Motor neuron (in vitro differentiated cells): Measurements from ENCODE around the gene FGD5. TPM values are rescaled to one million over a fixed set of nuclear protein-coding genes. Genes with fewer than 3 reads are reported as not detected.

ENCODE experiments used
- ATAC-seq, 8 experiments: fragments of 200-7000 bp; cut with Tn5 transposase; replicated peaks in 6 of 8; 2 replicates each; pipeline ENCODE4 v1.8.0; 2021; ENCODE audit warnings: mild to moderate bottlenecking in 8 of 8, moderate library complexity in 8 of 8
- H3K27ac ChIP-seq, 2 donors: fragments of 250-450 bp; sonication (Bioruptor Pico); 2 replicates each; pipeline ENCODE4 v1.9.0; 2021; ENCODE audit warnings: antibody characterized with exemption in 2 of 2, mild to moderate bottlenecking in 2 of 2, moderate library complexity in 1 of 2
- H3K4me1 ChIP-seq, 2 donors: fragments of 250-450 bp; sonication (Bioruptor Pico); replicated peaks in 1 of 2; 2 replicates each; pipeline ENCODE4 v1.6.1; 2021; ENCODE audit warnings: antibody characterized with exemption in 2 of 2, mild to moderate bottlenecking in 2 of 2, moderate library complexity in 1 of 2
- H3K4me3 ChIP-seq, 5 donors: fragments of 250-450 bp; sonication (Bioruptor Pico); 2 replicates each; pipeline ENCODE4 v1.9.0; 2021; ENCODE audit warnings: antibody characterized with exemption in 5 of 5, mild to moderate bottlenecking in 5 of 5, moderate library complexity in 4 of 5
- WGBS, 10 experiments: fragments of 450-650 bp; shearing (Covaris generic); methylation state at CpG; one replicate each; pipeline ENCODE4 v1.0.0; 2022; 5-methylcytosine and 5-hydroxymethylcytosine counted together
- in situ Hi-C, 9 experiments: fragments of 400-800 bp; cut with MboI; loops; one replicate each; pipeline ENCODE4 v1.15.0; 2021; ENCODE audit warnings: low sequenced_read_pairs in 9 of 9, low pct_unique_long_range_greater_than_20kb in 2 of 9; ENCODE audit not compliant: unreplicated experiment in 9 of 9
- total RNA-seq, 8 experiments: library from RNA; unstranded; fragments of 300-600 nt; gene quantifications; 2 replicates each; pipeline versions ENCODE4 v1.2.3 to v1.2.4, GENCODE V29; 2022

FGD5 gene
- total RNA-seq, 8 experiments from 2014 or later, result 0.73 to 114 (median 4.0) TPM

- 0 to 17% (median 3%) methylated on average over 2 to 9 of the region's 85 CpGs; no CpG with 5 or more reads in 6 of the 10 experiments for WGBS, 10 experiments
- in situ Hi-C loops, result no loop called here
- peak; percentile 55 to 90 (median 86) for ATAC-seq
- Histone ChIP-seq H3K4me1 (peaks cover 0 to 10% of the 10 kb centered on the region in 2 donors), H3K27ac (no peak overlapping the region), H3K4me3 (peak overlapping the region; percentile 26 to 48 (median 43))
Observed at GRCh38 chr3:14810070-14810791, 8.5 kb upstream of the FGD5 start.

DNA sequence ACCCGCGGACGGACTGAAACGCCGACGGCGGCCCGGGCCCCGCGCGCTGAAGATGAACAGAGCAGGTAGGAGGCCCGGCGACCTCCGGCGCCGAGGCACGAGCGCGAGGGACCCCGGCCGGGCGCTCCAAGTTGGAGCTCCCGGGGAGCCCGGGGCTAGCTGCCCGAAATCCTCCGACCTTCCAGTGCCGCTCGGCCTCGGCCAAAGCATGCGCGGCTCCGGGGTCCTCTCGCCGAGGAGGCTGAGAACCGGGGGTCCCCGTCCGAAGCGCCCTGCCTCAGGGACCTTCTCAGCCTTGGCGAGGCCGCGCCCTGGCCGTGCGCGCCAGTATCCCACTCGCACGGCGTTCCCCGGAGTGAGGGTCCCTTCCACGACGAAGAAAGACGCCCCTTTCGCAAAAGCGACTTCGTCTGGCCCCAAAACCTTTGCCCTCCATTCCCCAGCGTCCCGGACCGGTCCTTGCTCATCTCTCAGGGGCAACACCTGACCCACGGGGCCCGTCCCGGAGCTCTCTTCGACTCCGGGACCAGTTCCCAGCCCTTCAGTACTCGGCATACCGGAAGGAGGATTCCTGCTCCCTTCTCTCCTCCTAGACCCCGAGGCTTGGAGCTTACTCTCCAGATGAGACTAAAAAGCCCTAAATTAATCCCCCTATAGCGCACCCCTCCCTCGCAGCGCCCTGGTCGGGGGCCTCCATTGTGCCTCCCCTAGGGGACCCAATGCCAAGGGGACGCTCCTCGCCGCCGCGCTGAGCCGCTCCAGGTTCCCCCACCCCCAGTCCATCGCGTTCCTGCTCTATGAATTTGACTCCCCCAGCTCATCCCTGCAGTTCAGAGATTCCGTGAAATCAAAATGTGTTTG, 7.7 kb upstream of the FGD5 start:
- no peak overlapping the region for H3K27ac ChIP-seq
- peak in 5 of 8 experiments; percentile 3 to 35 (median 10) for ATAC-seq
- in situ Hi-C loops, result no loop called here
- peaks cover 0 to 10% of the 10 kb centered on the region in 2 donors for H3K4me1 ChIP-seq
- H3K4me3 ChIP-seq, result peak overlapping the region; percentile 26 to 48 (median 43)
- 0 to 6% (median 0%) methylated on average over 1 to 10 of the region's 78 CpGs; no CpG with 5 or more reads in 3 of the 10 experiments for WGBS, 10 experiments

DNA sequence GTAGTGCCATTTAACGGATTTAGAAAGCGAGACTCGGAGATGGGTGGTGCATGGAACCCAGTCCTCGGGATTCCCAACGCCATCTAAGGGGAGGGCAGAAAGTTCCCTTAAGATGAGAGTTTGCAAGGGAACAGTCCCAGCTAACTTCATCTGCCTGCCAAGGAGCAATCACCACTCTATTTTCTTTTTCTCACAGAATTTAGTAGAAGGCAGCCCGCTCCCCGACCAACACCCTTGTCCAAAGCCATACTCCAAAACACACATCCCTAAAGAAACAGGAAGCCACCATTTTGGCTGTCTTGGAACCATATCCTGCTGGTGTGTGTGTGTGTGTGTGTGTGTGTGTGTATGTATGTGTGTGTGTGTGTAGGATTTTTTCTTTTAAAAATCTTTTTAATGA, 7.1 kb upstream of the FGD5 start:
- Histone ChIP-seq H3K4me3 (peak overlapping the region in 2 of 5 donors; percentile 43 to 48), H3K4me1 (peaks cover 0 to 10% of the 10 kb centered on the region in 2 donors), H3K27ac (no peak overlapping the region)
- ATAC-seq, result peak in 3 of 8 experiments; percentile 1 to 8 (median 4)
- WGBS, 10 experiments, result 0 to 37% (median 19%) methylated on average over 1 to 5 of the region's 7 CpGs; no CpG with 5 or more reads in 5 of the 10 experiments
- in situ Hi-C loops, result no loop called here

DNA sequence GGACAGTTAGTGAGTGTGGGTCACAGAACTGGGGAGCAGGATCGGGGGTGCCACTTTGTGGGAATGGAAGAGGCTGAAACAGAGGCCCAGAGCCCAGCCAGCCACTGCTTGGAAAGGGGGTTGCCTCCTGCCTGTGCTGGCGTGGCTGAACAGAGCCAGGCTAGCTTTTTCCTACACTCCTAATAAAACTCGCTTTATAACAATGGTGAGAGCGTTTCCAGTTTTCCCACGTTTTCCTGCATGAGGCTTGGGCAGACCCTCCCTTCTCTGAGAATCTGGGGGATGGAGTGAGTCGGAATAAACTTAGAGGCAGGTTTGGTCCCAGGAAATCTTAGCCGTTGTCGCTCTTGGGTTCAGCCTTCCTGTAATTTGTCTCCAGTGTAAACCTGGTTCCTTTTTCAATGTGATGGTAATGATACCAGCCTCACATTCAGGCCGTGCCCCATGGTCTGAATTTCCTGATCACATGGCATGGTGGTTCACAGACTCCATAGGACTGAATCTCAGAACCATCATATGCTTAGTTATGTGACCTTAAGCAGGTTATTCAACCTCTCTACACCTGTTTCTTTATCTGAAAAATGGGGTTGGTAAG, 6.5 kb upstream of the FGD5 start:
- WGBS, 10 experiments, result 29 to 100% (median 56%) methylated on average over 2 to 6 of the region's 9 CpGs; no CpG with 5 or more reads in 2 of the 10 experiments
- Histone ChIP-seq H3K4me3 (no peak overlapping the region), H3K27ac (no peak overlapping the region), H3K4me1 (peaks cover 0 to 10% of the 10 kb centered on the region in 2 donors)
- in situ Hi-C loops, result no loop called here
- ATAC-seq, result no peak

DNA sequence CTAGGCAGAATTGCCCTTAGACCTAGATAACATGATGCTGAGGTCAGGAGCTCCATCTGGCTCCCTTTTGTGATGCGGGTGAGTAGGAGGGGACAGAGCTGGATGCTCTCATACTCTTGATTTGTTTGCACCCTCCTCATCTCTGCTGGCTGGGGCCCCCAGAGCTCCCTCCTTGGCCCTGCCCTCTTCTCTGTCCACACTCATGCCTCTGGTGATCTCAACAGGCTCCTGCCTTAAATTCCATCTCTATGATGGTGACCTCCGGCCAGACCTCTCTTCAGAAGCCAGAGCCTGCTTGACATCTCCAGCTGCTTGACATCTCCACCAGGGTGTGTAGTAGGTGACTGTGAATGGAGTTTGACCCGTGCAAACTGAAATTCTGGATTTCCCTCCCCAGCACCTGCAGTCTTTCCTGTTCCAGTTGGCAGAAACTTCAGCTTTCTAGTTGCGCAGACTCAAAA, 4.3 kb upstream of the FGD5 start:
- peaks cover 0 to 10% of the 10 kb centered on the region in 2 donors for H3K4me1 ChIP-seq
- H3K27ac ChIP-seq, result no peak overlapping the region
- WGBS, 10 experiments, result 25 to 100% (median 100%) methylated on average over 1 to 3 of the region's 4 CpGs; no CpG with 5 or more reads in 3 of the 10 experiments
- peak in 3 of 8 experiments; percentile 19 to 32 (median 31) for ATAC-seq
- no peak overlapping the region for H3K4me3 ChIP-seq
- in situ Hi-C loops, result no loop called here

- ATAC-seq, result no peak
- WGBS, 10 experiments, result 70 to 100% (median 95%) methylated on average over 1 to 3 of the region's 3 CpGs; no CpG with 5 or more reads in 3 of the 10 experiments
- peaks cover 0 to 10% of the 10 kb centered on the region in 2 donors for H3K4me1 ChIP-seq
- no peak overlapping the region for H3K4me3 ChIP-seq
- in situ Hi-C loops, result no loop called here
- no peak overlapping the region for H3K27ac ChIP-seq
Observed at GRCh38 chr3:14816359-14816758, 2.4 kb upstream of the FGD5 start.

DNA sequence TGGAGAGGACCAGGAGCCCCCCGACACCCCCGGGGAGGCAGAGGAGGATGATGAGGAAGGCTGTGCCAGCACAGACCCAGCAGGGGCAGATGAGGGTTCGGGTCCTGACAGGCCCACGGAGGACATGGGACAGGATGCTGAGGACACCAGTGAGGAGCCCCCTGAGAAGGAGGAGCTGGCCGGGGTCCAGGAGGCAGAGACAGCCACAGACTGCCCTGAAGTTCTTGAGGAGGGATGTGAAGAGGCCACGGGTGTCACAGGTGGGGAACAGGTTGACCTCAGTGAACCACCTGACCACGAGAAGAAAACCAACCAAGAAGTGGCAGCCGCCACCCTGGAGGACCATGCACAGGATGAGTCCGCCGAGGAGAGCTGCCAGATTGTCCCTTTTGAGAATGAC, 909 bp downstream of the FGD5 start:
- no peak overlapping the region for H3K4me3 ChIP-seq
- 45 to 100% (median 72%) methylated on average over 1 to 5 of the region's 10 CpGs; no CpG with 5 or more reads in 6 of the 10 experiments for WGBS, 10 experiments

DNA sequence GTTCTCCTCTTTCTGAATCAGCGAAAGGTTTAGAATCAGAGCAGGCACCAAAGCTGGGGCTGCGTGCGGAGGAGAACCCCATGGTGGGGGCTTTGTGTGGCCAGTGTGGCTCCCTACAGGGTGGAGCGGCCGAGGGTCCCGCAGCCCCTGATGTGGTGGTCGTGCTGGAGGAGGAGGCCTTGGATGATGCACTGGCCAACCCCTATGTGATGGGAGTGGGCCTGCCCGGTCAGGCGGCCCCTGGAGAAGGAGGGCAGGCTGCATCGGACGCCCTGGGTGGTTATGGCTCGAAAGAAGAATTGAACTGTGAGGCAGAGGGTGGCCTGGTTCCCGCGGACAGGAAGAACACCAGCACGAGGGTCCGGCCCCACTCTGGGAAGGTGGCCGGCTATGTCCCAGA, 1.4 kb downstream of the FGD5 start:
- H3K27ac ChIP-seq, result no peak overlapping the region
- ATAC-seq, result no peak
- in situ Hi-C loops, result no loop called here
- WGBS, 10 experiments, result 88 to 100% (median 100%) methylated on average over 1 to 11 of the region's 17 CpGs; no CpG with 5 or more reads in 5 of the 10 experiments
- no peak overlapping the region for H3K4me3 ChIP-seq
- peaks cover 6 to 7% of the 10 kb centered on the region in 2 donors for H3K4me1 ChIP-seq

More for the DNA sequence above, 909 bp downstream of the FGD5 start:
- ATAC-seq, result no peak
- H3K27ac ChIP-seq, result no peak overlapping the region
- in situ Hi-C loops, result no loop called here
- peaks cover 6 to 7% of the 10 kb centered on the region in 2 donors for H3K4me1 ChIP-seq

DNA sequence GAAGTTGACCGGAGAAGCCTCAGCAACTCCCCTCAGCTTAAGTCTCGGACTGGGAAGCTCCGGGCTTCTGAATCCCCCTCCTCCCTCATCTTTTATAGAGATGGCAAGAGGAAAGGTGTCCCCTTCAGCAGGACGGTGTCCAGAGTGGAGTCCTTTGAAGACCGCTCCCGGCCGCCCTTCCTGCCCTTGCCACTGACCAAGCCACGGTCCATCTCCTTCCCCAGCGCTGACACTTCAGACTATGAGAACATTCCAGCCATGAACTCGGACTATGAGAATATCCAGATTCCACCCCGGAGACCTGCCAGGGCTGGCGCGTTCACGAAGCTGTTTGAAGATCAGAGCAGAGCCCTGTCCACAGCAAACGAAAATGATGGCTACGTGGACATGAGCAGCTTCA, 2.4 kb downstream of the FGD5 start:
- 77 to 98% (median 90%) methylated on average over 1 to 13 of the region's 16 CpGs; no CpG with 5 or more reads in 5 of the 10 experiments for WGBS, 10 experiments
- H3K4me1 ChIP-seq, result peaks cover 6 to 7% of the 10 kb centered on the region in 2 donors
- ATAC-seq, result no peak
- H3K4me3 ChIP-seq, result no peak overlapping the region
- in situ Hi-C loops, result no loop called here
- no peak overlapping the region for H3K27ac ChIP-seq

- 73 to 100% (median 90%) methylated on average over 2 to 3 of the region's 3 CpGs; no CpG with 5 or more reads in 1 of the 10 experiments for WGBS, 10 experiments
- in situ Hi-C loops, result no loop called here
- H3K4me3 ChIP-seq, result no peak overlapping the region
- no peak for ATAC-seq
- H3K27ac ChIP-seq, result no peak overlapping the region
- H3K4me1 ChIP-seq, result peaks cover 6 to 7% of the 10 kb centered on the region in 2 donors
Observed at GRCh38 chr3:14822134-14822533, 3.4 kb downstream of the FGD5 start.

DNA sequence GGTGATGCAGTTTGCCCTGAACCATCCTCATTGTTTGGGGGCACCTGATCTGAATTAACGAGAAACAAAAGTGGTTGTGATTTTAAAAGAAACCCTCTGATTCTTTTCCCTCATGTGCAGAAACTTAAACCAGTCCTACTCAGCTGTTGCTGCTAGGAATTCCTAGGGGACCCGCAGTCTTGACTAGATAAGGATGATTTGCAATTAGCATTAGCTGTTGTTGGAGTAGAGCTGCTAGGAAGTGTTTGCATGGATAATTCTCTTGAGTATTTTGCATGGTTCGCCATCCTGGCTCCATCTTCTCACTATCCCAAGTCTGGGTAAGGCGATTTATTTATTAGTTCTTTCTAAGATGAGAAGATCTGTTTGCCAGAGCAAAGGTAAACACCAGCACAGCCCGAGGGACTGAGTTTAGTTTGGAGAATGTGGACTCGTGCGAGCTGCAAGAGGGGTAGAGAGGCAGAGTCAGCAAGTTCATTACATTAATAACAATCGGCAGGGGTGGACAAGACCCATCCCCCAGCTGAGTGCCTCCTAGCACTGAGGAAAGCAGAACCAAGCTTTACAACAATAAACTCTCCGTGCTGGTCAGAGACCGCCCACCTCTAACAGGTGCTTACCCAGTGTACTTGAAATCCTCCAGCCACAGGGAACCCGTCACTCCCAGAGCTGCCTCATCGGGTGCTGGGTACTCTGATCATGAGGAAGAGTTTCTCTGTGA, 4.1 kb downstream of the FGD5 start:
- peak in 5 of 8 experiments; percentile 48 to 86 (median 74) for ATAC-seq
- in situ Hi-C loops, result no loop called here
- no peak overlapping the region for H3K27ac ChIP-seq
- peaks cover 6 to 7% of the 10 kb centered on the region in 2 donors for H3K4me1 ChIP-seq
- H3K4me3 ChIP-seq, result no peak overlapping the region
- WGBS, 10 experiments, result 20 to 69% (median 32%) methylated on average over 1 to 8 of the region's 12 CpGs

DNA sequence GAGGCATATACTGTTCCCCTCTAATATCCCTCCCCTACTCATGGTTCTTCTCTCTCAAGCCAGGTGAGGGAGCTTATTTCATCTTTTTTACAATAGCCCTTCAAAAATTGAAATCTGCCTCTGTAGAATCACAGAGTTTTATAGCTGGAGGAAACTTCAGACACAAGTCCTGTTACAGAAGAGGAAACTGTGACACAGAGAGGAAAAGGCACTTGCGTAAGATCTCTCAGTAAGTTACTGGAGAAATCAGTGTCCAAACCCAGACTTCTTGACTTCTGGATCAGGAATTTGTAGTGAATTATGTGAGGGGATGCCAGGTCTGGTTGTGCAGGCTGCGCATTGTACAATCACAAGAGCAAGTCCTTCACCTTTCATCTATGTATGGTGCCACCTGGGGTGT, 4.6 kb downstream of the FGD5 start:
- H3K4me1 ChIP-seq, result peaks cover 6 to 7% of the 10 kb centered on the region in 2 donors
- no peak for ATAC-seq
- H3K27ac ChIP-seq, result no peak overlapping the region
- WGBS, 10 experiments, result 58 to 100% (median 100%) methylated on average over 1 to 2 of the region's 2 CpGs; no CpG with 5 or more reads in 3 of the 10 experiments
- in situ Hi-C loops, result no loop called here
- no peak overlapping the region for H3K4me3 ChIP-seq
